Mesangial cell (primary cell): Measurements from ENCODE around the gene SEC11A. TPM values are rescaled to one million over a fixed set of nuclear protein-coding genes. Genes with fewer than 3 reads are reported as not detected.

ENCODE experiments used
- total RNA-seq: library from RNA; depleted of rRNA; stranded (reverse); fragments of >200 nt; gene quantifications from 2 replicates; pipeline ENCODE4 v1.2.3, GENCODE V29; 2015

SEC11A gene
- total RNA-seq = 108 and 113 TPM in 2 replicates

GRCh38 chr15:84716036-84716732 lies at the start of gene SEC11A:
Gene SEC11A (minus strand): TSS chr15:84716139. CDS start chr15:84716075, 64 bp downstream.

GRCh38 chr15:84748274-84749110 lies 32.6 kb upstream of the SEC11A start, which contains the start of gene ZNF592:
Gene ZNF592 (plus strand): TSS chr15:84748592. CDS start chr15:84782676, 34,084 bp downstream.

GRCh38 chr15:84658080-84658787 lies 57.7 kb downstream of the SEC11A start, which contains the start of gene NMB:
Gene NMB (minus strand): TSS chr15:84658199. CDS start chr15:84658152, 47 bp downstream.

GRCh38 chr15:84653910-84654688 lies 61.8 kb downstream of the SEC11A start, which contains the start of gene WDR73:
Gene WDR73 (minus strand): TSS chr15:84654283. CDS start chr15:84654274, 9 bp downstream.

Other genes with a start within 250 kb of the SEC11A start
- 13.7 and 18.9 TPM in 2 replicates for gene ZSCAN2, start 115.1 kb downstream of the SEC11A start, total RNA-seq
- 12.2 and 21.3 TPM in 2 replicates for gene WDR73, start 61.9 kb downstream of the SEC11A start, total RNA-seq
- 9.8 and 15.0 TPM in 2 replicates for gene NMB, start 57.9 kb downstream of the SEC11A start, total RNA-seq
- 10.1 and 17.0 TPM in 2 replicates for gene ZNF592, start 32.5 kb upstream of the SEC11A start, total RNA-seq
- 15.3 and 16.9 TPM in 2 replicates for gene ALPK3, start 101.2 kb upstream of the SEC11A start, total RNA-seq
- gene SLC28A1, start 168.5 kb upstream of the SEC11A start, total RNA-seq = not detected in 2 replicates